Activated CD4-positive, alpha-beta T cell treated with anti-CD3 and anti-CD28 coated beads, Interleukin-2, amount 50 U/mL, for 4 hours (primary cell): Measurements from ENCODE around the gene SMCO2.

Experiments
- DNase-seq, 2 experiments: peaks; one replicate each; pipeline ENCODE4 v3.0.0-alpha.2; 2020

The SMCO2 gene

GRCh38 chr12:27502021-27502435, 55.5 kb downstream of the SMCO2 start:
- no peak for DNase-seq

GRCh38 chr12:27504507-27504906, 58.0 kb downstream of the SMCO2 start:
- DNase-seq = no peak

GRCh38 chr12:27505109-27505508, 58.6 kb downstream of the SMCO2 start:
- no peak for DNase-seq

- DNase-seq = no peak
These were observed 59.2 kb downstream of the SMCO2 start for GRCh38 chr12:27505761-27506160.

- no peak for DNase-seq
These were observed 60.2 kb downstream of the SMCO2 start for GRCh38 chr12:27506645-27507189.

GRCh38 chr12:27508736-27509431, 62.3 kb downstream of the SMCO2 start:
- no peak for DNase-seq

- DNase-seq = no peak
These were observed 64.6 kb downstream of the SMCO2 start for GRCh38 chr12:27511031-27511722.

- no peak for DNase-seq
These were observed 65.1 kb downstream of the SMCO2 start for GRCh38 chr12:27511723-27512045.

GRCh38 chr12:27513155-27513824, 66.8 kb downstream of the SMCO2 start:
- DNase-seq = no peak

- no peak for DNase-seq
These were observed 69.1 kb downstream of the SMCO2 start for GRCh38 chr12:27515671-27516070.

GRCh38 chr12:27516625-27517024, 70.1 kb downstream of the SMCO2 start:
- DNase-seq = no peak

GRCh38 chr12:27517546-27517945, 71.0 kb downstream of the SMCO2 start:
- DNase-seq = no peak

GRCh38 chr12:27517961-27518665, 71.6 kb downstream of the SMCO2 start:
- DNase-seq = no peak

- DNase-seq = no peak
These were observed 74.5 kb downstream of the SMCO2 start for GRCh38 chr12:27521066-27521465.

GRCh38 chr12:27521981-27522380, 75.4 kb downstream of the SMCO2 start:
- no peak for DNase-seq

GRCh38 chr12:27523305-27523641, 76.7 kb downstream of the SMCO2 start:
- no peak for DNase-seq

GRCh38 chr12:27523642-27524493, 77.3 kb downstream of the SMCO2 start, which contains the start of gene PPFIBP1:
TSS of gene PPFIBP1 (plus strand) at chr12:27524206. CDS start at chr12:27633397, 109,191 bp downstream.
- peak; percentile 97 to 99 for DNase-seq

GRCh38 chr12:27524494-27524835, 77.9 kb downstream of the SMCO2 start:
- DNase-seq = no peak

- no peak for DNase-seq
These were observed 78.6 kb downstream of the SMCO2 start for GRCh38 chr12:27524839-27525753.

- DNase-seq = no peak
These were observed 81.0 kb downstream of the SMCO2 start for GRCh38 chr12:27527512-27527911.

- DNase-seq = no peak
These were observed 82.3 kb downstream of the SMCO2 start for GRCh38 chr12:27528788-27529187.
